HG03045 (cell line): ENCODE measurements around the gene HMG20A.

Experiments
- ATAC-seq: cut with Tn5 transposase; IDR thresholded peaks from one replicate; pipeline ENCODE4 v1.9.1; 2021; ENCODE audit warnings: mild to moderate bottlenecking, moderate library complexity; ENCODE audit not compliant: unreplicated experiment

Gene HMG20A

GRCh38 chr15:77473328-77473727 lies 52.6 kb downstream of the HMG20A start:
- no peak for ATAC-seq

DNA sequence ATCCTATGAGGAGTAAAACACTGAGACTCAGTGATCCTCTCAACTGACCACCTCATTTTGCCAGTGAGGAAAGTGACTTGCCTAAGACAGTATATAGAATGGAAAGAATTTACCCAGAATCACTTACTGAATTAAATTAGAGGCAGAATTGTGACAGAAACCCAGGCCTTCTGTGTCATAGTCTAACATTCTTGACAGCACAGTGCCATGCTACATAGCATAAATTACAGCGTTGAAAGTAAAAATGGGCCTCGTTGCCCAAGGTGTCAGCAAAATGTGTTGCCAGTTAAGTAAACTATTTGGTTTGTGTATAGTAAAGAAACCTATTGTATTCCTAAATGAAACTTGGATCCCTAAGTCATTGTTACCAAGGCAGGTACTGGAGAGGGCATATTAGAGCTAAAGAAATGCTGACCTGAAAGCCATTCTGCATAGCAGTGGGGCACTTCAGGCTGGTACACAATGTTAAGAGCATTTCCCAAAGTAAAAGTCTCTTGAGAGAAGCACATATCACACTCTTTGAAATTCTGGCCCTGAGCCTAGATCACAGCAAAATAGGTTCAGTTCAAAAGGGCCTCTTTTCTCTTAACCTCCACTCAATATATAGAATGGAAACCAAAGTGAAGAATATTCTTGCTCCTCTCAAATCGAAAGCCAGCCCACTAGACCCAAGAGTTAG lies 53.8 kb downstream of the HMG20A start:
- ATAC-seq, result no peak

DNA sequence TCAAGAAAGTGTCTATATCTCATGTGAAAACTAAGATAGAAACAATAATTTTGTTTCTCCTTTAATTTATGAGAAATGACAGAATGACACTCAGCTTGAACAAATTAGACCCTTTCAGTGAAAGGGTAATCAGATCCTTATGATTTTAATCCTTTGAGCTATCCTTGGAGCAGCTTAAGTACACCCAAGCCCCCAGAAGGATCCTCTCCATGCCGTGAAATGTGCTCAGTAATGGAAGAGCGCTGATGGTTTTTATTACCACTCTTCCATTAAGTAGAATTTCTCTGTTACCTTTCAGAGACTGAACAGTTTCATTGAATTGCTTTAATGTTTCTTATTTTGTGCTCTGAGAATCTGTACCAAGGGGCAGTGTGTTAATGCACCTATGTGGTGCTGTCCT lies 54.3 kb downstream of the HMG20A start:
- ATAC-seq, result no peak

- ATAC-seq, result no peak
Measured at GRCh38 chr15:77475898-77476297, 55.2 kb downstream of the HMG20A start.

- no peak for ATAC-seq
Measured at GRCh38 chr15:77476995-77477394, 56.3 kb downstream of the HMG20A start.

DNA sequence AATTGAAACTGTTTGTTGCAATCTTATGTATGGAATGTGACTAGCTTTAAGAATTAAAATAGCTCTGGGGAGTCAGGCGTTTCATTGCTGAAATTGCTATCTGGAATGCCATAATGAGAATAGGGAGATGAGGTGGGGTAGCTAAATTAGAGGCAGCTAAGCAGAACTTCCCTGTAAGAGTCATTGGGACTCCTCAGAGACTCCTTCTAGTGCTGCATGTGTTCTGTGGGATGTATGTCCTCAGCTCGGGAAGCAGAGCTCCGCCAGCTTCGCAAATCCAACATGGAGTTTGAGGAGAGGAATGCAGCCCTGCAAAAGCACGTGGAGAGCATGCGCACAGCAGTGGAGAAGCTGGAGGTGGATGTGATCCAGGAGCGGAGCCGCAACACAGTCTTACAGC lies 57.4 kb downstream of the HMG20A start:
- ATAC-seq, result no peak

GRCh38 chr15:77479015-77479414 lies 58.3 kb downstream of the HMG20A start:
- ATAC-seq, result no peak

GRCh38 chr15:77480859-77481633 lies 60.4 kb downstream of the HMG20A start:
- ATAC-seq, result no peak

- ATAC-seq, result no peak
Measured at GRCh38 chr15:77481670-77482069, 61.0 kb downstream of the HMG20A start.

- no peak for ATAC-seq
Measured at GRCh38 chr15:77482570-77482969, 61.9 kb downstream of the HMG20A start.

DNA sequence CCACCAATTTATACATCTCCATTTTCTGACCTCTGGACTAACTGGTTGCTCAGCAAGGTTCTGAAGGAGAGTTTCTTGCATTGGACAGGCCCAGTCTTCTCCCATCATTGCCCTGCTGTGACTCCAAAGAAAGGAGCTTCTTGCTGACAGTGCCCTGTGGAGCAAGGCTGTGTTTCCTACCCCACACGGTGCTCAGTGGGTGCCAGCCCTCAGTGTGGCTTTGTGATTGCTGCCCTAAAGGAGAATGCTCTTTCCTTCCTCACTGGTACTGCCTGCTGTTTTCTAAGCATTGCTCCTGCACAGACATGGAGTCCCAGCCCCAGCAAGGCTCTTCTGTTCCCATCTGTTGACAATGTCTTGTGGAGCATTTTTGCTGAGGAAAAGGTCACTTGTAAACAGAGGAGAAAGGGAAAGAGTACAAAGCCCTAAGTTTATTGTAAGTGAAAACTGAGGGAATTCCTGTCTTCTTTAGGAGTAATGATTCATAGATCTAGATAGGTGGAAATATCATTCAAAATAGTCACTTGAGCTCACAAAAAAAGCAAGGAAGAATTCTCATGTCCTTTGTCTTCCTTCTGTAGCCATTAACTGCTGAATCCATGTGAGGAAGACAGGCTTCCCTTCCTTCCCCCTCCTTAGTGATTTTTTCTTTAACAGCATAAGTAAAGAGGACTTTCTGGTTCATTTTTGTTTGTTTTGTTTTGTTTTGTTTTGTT lies 62.9 kb downstream of the HMG20A start:
- ATAC-seq, result no peak

DNA sequence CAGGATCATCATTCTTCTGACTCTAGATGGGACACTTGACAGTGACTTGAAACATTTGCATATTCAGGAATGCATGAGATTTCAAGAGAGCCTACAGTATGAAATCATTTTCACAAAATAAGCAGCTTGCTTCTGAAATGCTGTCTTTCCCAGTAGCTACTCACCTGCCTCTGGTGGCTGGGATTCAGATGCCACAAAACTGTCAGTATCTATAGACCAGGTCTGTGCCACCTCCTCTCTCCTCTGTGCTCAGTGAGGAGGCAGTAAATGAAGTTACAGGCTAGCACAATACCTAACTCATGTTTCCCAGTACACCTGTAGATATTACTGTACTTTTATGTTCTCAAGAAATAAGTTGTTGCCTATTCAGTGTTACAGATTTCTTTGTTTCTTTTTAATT lies 64.3 kb downstream of the HMG20A start:
- ATAC-seq, result no peak

GRCh38 chr15:77486542-77487468 lies 66.1 kb downstream of the HMG20A start:
- ATAC-seq, result no peak

DNA sequence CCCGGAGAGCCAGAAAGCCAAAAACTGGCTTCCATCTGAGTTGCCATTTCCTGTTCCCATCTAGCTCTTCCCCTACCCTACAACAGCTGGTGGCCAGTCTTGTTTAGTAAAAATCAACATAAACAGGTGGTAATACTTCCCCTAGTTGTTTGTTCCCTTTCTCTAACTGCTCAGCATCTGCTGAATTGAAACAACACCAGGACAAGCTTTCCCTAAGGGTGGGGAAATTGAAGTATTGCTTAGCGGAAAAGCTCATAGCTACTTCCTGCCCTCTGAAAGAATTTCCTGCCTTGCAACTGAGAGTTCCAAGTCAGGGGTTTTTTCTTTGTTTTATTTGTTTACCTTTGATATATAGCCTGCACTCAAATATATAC lies 66.8 kb downstream of the HMG20A start:
- ATAC-seq, result no peak

DNA sequence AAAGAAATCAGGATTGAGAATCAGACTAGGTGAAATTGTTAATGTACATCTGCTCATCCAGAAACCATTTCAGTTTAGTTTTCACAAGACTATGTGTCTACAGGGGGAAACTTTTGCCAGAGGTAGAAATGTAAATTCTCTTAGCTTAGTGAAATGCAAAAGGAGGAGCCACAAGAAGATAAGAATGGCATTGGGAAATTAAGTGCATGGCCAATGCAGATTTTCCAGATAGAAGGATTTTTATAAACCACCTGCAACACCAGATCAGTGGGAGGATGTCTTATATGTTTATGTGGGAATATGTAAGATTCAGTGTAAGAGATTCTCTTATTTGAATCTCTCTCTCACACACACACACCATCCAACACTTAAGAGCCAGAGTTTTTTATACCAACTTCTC lies 67.2 kb downstream of the HMG20A start:
- ATAC-seq, result no peak

- ATAC-seq, result no peak
Measured at GRCh38 chr15:77489647-77490046, 69.0 kb downstream of the HMG20A start.

GRCh38 chr15:77493324-77493907 lies 72.7 kb downstream of the HMG20A start:
- no peak for ATAC-seq

- no peak for ATAC-seq
Measured at GRCh38 chr15:77494073-77494867, 73.6 kb downstream of the HMG20A start.

- ATAC-seq, result no peak
Measured at GRCh38 chr15:77494964-77495363, 74.3 kb downstream of the HMG20A start.
